Heart left ventricle (tissue), 16 donors: ENCODE measurements around the gene CHD9. TPM values are rescaled to one million over a fixed set of nuclear protein-coding genes. Genes with fewer than 3 reads are reported as not detected.

ENCODE experiments used
- ATAC-seq, 4 donors: fragments of 200-7000 bp; cut with Tn5 transposase; one replicate each; pipeline ENCODE4 v1.9.1; 2020 to 2022; ENCODE audit warnings: moderate library complexity in 4 of 4, mild to moderate bottlenecking in 3 of 4, moderate number of reproducible peaks in 1 of 4
- DNase-seq, 5 donors: peaks; one replicate each; pipeline ENCODE4 v3.0.0-alpha.2; 2020
- H3K27ac ChIP-seq, 12 donors: fragments of 200-600 bp; sonication (generic) in 4 of 12; one replicate each; pipeline versions ENCODE4 v1.5.0 to v1.8.0; 2016 to 2022; ENCODE audit warnings: mild to moderate bottlenecking in 2 of 12
- H3K27me3 ChIP-seq, 9 donors: fragments of 200-600 bp; sonication (generic) in 2 of 9; one replicate each; pipeline versions ENCODE4 v1.5.1 to v1.8.0; 2016 to 2022; ENCODE audit warnings: mild to moderate bottlenecking in 3 of 9
- H3K36me3 ChIP-seq, 9 donors: fragments of 200-600 bp; sonication (generic) in 2 of 9; one replicate each; pipeline versions ENCODE4 v1.5.0 to v1.8.0; 2018 to 2022; ENCODE audit warnings: mild to moderate bottlenecking in 2 of 9
- H3K4me1 ChIP-seq, 12 donors: fragments of 200-600 bp; sonication (generic) in 4 of 12; one replicate each; pipeline versions ENCODE4 v1.5.0 to v1.8.0; 2016 to 2022; ENCODE audit warnings: mild to moderate bottlenecking in 3 of 12
- H3K4me3 ChIP-seq, 12 donors: fragments of 200-600 bp; sonication (generic) in 4 of 12; one replicate each; pipeline versions ENCODE4 v1.5.0 to v1.8.0; 2017 to 2022; ENCODE audit warnings: mild to moderate bottlenecking in 9 of 12, moderate library complexity in 4 of 12
- H3K9me3 ChIP-seq, 12 donors: fragments of 200-600 bp; sonication (generic) in 4 of 12; one replicate each; pipeline versions ENCODE4 v1.5.0 to v1.8.0; 2016 to 2022; ENCODE audit warnings: mild to moderate bottlenecking in 1 of 12
- POLR2A ChIP-seq, 2 donors: fragments of 450-650 bp; IDR thresholded peaks; one replicate each; pipeline ENCODE4 v1.6.1; 2017; ENCODE audit warnings: antibody characterized with exemption in 2 of 2, mild to moderate bottlenecking in 2 of 2, moderate library complexity in 2 of 2
- WGBS, 4 donors: extraction: QIAGEN DNeasy Blood & Tissue Kit in 2 of 4; methylation state at CpG; one replicate each; pipeline versions ENCODE4 v1.1.5 to v1.1.7; 2013 to 2018; 5-methylcytosine and 5-hydroxymethylcytosine counted together
- intact Hi-C, 10 donors: fragments of 100-400 bp; cut with DNase I; formaldehyde crosslinking; loops; one replicate each; pipeline versions ENCODE4 v1.11.1 to v1.14.2; 2022
- polyA plus RNA-seq, 2 donors: library from polyadenylated mRNA; stranded (reverse); fragments of 200-250 nt; gene quantifications; one replicate each; pipeline ENCODE4 v1.2.3, GENCODE V29; 2013
- total RNA-seq, 9 donors: library from RNA; depleted of rRNA in 2 of 9; stranded (reverse); fragments of >200 nt in 2 of 9; fragmentation: NEBNext Ultra II Directional in 3 of 9; extraction: Animal tissue kit (Norgen Biotek cat#: 25700) in 3 of 9; gene quantifications; one replicate each; pipeline versions ENCODE4 v1.1.0 to v1.2.4, GENCODE V29; 2016 to 2023
- TF ChIP-seq, protein P1 (sequence below), 12 donors: fragments of 200-600 bp; sonication (generic) in 4 of 12; IDR thresholded peaks; one replicate each; pipeline versions ENCODE4 v1.5.0 to v1.8.0; 2018 to 2022; ENCODE audit warnings: antibody characterized with exemption in 12 of 12, mild to moderate bottlenecking in 5 of 12
- donor health status: ischemic (EF 13 %, LVEDD 7.1; RV severe dilation, severe dysfunction).
- donor health status: healthy with polysubstance abuse.
- donor health status: DM: no; HTN: yes; CAD: no.
- donor health status: DM: no; HTN: no; CAD: no.
- donor health status: ischemic (EF 25% LVEDD 6.9; RV normal size, moderate dysfunction).
- donor health status: ischemic (EF 25% LVEDD 5.7; RV mildly dilated, moderate dysfunction).
- donor health status: healthy.
- donor health status: DM: yes; HTN: yes; CAD: no.
- donor health status: ischemic (EF 35%, LVEDD 5.7; RV mildly dilated, moderate dysfunction).
- donor health status: nonischemic (EF 11% LVEDD 7.7; RV severe dilation, severe dysfunction).
- donor health status: DM: yes; HTN: yes; CAD: no.
- donor health status: PGD.
- donor health status: ischemic (EF 29% LVEDD 5.4; RV normal size, mild dysfunction).
- donor health status: nonischemic (EF 23%, LVEDD 6.1; RV moderate dilation, normal function).

Gene CHD9
- total and polyA plus RNA-seq, 11 donors = 11.8 to 56.2 (median 41.3) TPM

DNA sequence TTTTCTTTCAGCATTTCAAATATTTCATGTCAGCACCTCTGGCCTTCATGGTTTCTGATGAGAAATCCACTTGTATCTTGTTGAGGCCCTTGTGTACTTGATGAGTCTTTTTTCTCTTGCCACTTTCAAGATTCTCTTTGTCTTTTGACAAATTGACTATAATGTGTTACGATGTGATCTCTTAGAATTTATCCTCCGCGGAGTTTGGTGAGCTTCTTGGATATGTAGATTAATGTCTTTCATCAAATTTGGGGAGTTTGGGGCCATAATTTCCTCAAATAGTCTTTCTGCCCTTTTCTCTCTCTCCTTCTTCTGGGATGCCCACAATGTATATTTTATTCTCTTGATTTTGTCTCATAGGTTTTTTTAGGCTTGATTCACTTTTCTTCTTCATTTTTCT is 96.0 kb downstream of the CHD9 start:
- WGBS, 4 donors = 97 to 99% (median 98%) methylated on average over 3 of the region's 3 CpGs
- intact Hi-C loops = no loop called here
- Histone ChIP-seq H3K27me3 (no peaks in the 10 kb centered on the region), H3K4me3 (no peak overlapping the region), H3K9me3 (peaks cover 0 to 25% (median 9%) of the 10 kb centered on the region in 12 donors), H3K4me1 (peaks cover 0 to 28% (median 13%) of the 10 kb centered on the region in 12 donors), H3K27ac (no peak overlapping the region), H3K36me3 (peaks cover 0 to 12% (median under 1%) of the 10 kb centered on the region in 9 donors)
- TF ChIP-seq, protein P1, sequence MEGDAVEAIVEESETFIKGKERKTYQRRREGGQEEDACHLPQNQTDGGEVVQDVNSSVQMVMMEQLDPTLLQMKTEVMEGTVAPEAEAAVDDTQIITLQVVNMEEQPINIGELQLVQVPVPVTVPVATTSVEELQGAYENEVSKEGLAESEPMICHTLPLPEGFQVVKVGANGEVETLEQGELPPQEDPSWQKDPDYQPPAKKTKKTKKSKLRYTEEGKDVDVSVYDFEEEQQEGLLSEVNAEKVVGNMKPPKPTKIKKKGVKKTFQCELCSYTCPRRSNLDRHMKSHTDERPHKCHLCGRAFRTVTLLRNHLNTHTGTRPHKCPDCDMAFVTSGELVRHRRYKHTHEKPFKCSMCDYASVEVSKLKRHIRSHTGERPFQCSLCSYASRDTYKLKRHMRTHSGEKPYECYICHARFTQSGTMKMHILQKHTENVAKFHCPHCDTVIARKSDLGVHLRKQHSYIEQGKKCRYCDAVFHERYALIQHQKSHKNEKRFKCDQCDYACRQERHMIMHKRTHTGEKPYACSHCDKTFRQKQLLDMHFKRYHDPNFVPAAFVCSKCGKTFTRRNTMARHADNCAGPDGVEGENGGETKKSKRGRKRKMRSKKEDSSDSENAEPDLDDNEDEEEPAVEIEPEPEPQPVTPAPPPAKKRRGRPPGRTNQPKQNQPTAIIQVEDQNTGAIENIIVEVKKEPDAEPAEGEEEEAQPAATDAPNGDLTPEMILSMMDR (IDR thresholded peaks at IDR 0.05) = no peak
- TF ChIP-seq POLR2A (IDR thresholded peaks at IDR 0.05) = no peak
- ATAC-seq (no peak), DNase-seq (no peak)

DNA sequence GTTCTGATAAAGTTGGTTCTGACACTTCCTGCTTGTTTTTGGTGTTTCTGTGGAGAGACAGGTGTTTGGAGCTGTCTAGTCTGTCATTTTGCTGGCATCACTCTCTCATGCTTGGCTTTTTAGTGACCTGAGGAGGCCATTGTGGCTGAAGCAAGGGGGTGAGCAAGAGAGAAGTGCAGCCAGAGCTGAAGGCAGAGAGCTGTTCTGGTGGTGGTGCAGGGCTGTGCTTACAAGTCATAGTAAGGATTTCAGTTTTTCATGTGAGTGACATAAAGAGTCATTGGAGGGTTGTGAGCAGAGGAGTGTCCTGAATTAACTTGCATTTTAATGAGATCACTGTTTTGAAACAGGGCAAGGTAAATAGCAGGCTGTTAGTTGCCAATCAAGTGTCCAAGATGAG is 97.5 kb downstream of the CHD9 start:
- Histone ChIP-seq H3K4me1 (peaks cover 0 to 27% (median 12%) of the 10 kb centered on the region in 12 donors), H3K27ac (peak overlapping the region in 1 of 12 donors; percentile 8), H3K4me3 (no peak overlapping the region), H3K36me3 (peaks cover 0 to 28% (median 16%) of the 10 kb centered on the region in 9 donors), H3K9me3 (peaks cover 0 to 25% (median 9%) of the 10 kb centered on the region in 12 donors), H3K27me3 (no peaks in the 10 kb centered on the region)
- intact Hi-C loops = no loop called here
- TF ChIP-seq, protein P1 (IDR thresholded peaks at IDR 0.05) = no peak
- no peak for TF ChIP-seq POLR2A (IDR thresholded peaks at IDR 0.05)
- ATAC-seq = peak in 2 of 4 donors; percentile 39 to 41
- DNase-seq = no peak

DNA sequence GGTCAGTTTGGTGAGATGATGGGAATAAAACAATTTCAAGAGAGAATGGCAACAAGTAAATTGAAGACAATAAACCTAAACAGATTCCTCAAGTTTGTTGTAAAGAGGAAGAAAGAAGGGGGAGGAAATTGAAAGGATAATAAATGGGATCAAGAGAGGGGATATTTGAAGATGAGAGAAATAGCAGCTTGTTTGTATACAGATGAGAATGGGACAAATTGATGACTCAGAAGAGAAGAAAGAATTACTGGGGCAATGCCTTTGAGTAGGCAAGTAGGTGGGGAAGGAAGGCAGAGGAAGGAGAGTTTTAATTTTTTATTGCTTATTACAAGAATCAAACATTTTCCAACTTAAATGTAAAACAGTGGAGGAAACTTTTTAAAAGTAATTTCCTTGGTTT is 98.3 kb downstream of the CHD9 start:
- peak in 1 of 4 donors; percentile 9 for ATAC-seq
- Histone ChIP-seq H3K9me3 (peaks cover 0 to 25% (median 9%) of the 10 kb centered on the region in 12 donors), H3K27me3 (no peaks in the 10 kb centered on the region), H3K36me3 (peaks cover 0 to 33% (median 24%) of the 10 kb centered on the region in 9 donors), H3K4me3 (no peak overlapping the region), H3K4me1 (peaks cover 0 to 27% (median 11%) of the 10 kb centered on the region in 12 donors), H3K27ac (no peak overlapping the region)
- no peak for DNase-seq
- intact Hi-C loops = no loop called here
- TF ChIP-seq, protein P1 (IDR thresholded peaks at IDR 0.05) = no peak
- TF ChIP-seq POLR2A (IDR thresholded peaks at IDR 0.05) = no peak

DNA sequence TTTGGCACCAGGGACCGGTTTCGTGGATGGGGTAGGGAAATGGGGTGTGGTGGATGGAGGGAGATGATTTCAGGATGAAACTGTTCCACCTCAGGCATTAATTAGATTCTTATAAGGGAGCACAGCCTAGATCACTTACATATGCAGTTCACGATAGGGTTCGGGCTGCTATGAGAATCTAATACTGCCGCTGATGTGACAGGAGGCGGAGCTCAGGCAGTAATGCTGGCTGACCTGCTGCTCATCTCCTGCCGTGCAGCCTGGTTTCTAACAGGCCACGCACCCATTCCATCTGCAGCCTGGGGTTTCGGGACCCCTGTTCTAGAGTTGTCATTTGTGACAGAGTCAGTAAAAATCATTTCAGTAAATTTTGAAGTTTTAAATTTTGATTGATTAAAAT is 99.7 kb downstream of the CHD9 start:
- Histone ChIP-seq H3K9me3 (peaks cover 0 to 22% (median 9%) of the 10 kb centered on the region in 12 donors), H3K4me1 (peaks cover 0 to 27% (median 11%) of the 10 kb centered on the region in 12 donors), H3K27me3 (no peaks in the 10 kb centered on the region), H3K4me3 (no peak overlapping the region), H3K27ac (no peak overlapping the region), H3K36me3 (peaks cover 0 to 40% (median 31%) of the 10 kb centered on the region in 9 donors)
- intact Hi-C loops = no loop called here
- no peak for DNase-seq
- TF ChIP-seq, protein P1 (IDR thresholded peaks at IDR 0.05) = no peak
- peak in 2 of 4 donors; percentile 20 to 44 for ATAC-seq
- WGBS, 4 donors = 37 to 53% (median 41%) methylated on average over 9 of the region's 9 CpGs
